SK-N-SH (cell line): ENCODE results near the gene OSBPL10.

Experiments
- CHD2 ChIP-seq: fragments of 150-350 bp; IDR thresholded peaks from 2 replicates; pipeline ENCODE4 v1.6.1; 2018; ENCODE audit warnings: low read length; ENCODE audit not compliant: partially characterized antibody
- CTCF ChIP-seq: fragments of 200-600 bp; sonication (generic); IDR thresholded peaks from 2 replicates; pipeline ENCODE4 v1.6.1; 2017; ENCODE audit warnings: antibody characterized with exemption, mild to moderate bottlenecking, moderate library complexity
- EP300 ChIP-seq, 2 experiments: IDR thresholded peaks; 2 replicates each; pipeline versions ENCODE4 v1.4.0 to v1.6.1; 2012; ENCODE audit warnings: borderline replicate concordance in 1 of 2, low read depth in 1 of 2, low read length in 1 of 2
- FOXJ3 ChIP-seq: sonication (generic); formaldehyde crosslinking; IDR thresholded peaks from 2 replicates; pipeline ENCODE4 v1.5.1; 2020; ENCODE audit warnings: mild to moderate bottlenecking, missing genetic modification reagents
- JUND ChIP-seq: IDR thresholded peaks from 2 replicates; pipeline ENCODE4 v1.4.0; 2012
- MAX ChIP-seq: IDR thresholded peaks from 2 replicates; pipeline ENCODE4 v1.4.0; 2012; ENCODE audit warnings: low read depth
- REST ChIP-seq: IDR thresholded peaks from 2 replicates; pipeline ENCODE4 v1.6.1; 2012; ENCODE audit warnings: mild to moderate bottlenecking, low read depth, low read length, moderate library complexity

- TF ChIP-seq REST (no peak), CTCF (no peak), EP300 (IDR thresholded peaks at IDR 0.05; ENCODE audit: borderline replicate concordance in 1 of 2, low read depth in 1 of 2, low read length in 1 of 2) (no peak), CHD2 (no peak), JUND (no peak), MAX (no peak), FOXJ3 (no peak)
Measured at GRCh38 chr3:31705736-31706135, 275.3 kb downstream of the OSBPL10 start.
